ENCODE data around the gene DUS1L.

Gene DUS1L

DNA sequence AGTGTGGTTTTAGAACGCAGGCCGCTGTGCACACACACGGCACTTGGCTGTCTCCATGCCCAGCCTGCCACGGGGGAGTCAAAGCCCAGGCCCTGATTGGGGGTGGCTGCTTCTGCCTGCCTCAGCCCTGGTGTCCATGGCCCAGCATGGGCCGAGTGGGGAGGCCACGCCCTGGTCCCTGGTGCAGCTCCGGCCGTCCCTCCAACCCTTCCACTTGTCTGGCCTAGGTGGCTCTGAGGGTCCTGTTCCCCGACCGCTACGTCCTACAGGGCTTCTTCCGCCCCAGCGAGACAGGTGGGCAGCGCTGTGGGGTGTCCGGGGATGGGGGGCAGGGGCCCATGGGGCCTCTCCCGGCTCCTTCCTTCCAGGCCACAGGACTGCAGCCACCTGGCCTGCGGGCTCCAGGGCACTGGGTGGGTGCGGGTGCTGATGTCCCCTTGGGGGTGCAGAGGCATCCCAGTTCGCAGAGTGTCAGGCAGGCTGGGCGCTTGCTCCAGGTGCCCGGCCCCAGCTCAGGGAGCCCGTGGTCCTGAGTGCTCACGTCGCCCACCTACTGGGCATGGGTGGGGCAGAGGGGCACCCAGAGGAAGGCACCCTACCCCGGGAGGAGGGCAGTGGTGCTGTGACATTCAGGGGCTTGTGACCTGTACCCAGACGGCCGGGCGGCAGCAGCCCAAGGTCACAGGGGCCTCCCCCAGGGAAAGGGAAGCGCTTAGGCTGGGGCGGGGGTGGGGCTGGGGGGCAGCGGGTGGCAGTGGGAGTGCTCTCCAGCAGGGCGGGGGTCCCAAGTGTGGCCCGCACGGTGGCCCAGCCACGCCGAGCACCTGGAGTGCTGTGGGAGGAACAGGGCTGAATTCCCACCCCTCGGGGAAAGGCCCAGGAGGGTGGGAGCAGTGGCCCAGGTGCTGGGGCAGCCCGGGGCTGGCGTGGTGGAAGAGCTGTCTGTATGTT, 54.8 kb downstream of the DUS1L start:
- DNase-seq, result no peak

DNA sequence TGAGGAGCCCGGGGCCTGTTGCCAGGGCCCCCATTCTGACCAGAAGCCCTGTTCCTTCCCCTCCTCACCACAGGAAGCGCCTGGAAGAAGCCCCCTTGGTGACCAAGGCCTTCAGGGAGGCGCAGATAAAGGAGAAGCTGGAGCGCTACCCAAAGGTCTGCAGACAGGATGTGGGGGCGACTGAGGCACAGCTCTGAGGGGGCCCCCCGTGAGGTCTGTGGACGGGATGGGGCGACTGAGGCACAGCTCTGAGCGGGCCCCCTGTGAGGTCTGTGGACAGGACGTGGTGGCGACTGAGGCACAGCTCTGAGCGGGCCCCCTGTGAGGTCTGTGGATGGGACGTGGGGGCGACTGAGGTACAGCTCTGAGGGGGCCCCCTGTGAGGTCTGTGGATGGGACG, 56.2 kb downstream of the DUS1L start:
- DNase-seq, result no peak

- DNase-seq, result no peak
These were observed 56.6 kb downstream of the DUS1L start for GRCh38 chr17:82008941-82009405.

DNA sequence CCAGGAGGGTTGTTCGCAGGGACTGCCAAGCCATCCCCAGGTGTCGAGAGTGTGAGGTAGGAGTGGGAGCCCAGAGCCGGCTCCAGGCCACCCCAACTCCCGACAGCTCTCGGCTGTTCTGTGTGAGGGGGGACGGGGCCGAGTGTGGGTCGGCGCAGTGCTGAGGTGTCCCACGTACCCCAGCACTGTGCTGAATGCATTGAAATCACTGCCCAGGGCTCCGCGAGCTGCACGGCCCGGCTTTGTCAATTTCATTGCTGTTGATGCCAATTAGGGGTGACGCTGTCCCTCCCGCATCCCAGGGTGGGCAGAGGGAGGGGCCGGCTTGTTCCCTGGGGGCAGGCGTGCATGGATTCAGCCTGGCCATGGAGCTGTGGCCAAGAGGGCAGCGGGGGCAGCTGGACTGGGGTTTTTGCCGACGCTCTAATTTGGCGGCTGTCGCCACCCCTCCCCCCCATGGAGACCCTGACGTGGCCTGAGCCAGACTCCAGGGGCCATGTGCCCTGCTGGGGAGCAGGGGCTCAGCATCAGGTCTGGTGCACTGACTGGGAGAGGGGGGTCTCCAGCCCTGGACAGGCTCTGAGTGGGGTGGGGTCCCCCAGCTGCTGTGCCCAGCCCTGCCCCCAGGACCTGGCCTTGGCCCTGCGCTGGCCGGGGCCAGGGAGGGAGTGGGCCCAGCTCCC, 57.2 kb downstream of the DUS1L start:
- DNase-seq, result no peak

Measured in femur (tissue), 1 donor.